IMR-90 (cell line): ENCODE measurements around the gene PLB1.

Source experiments
- CEBPB ChIP-seq: IDR thresholded peaks from 2 replicates; pipeline ENCODE4 v1.6.1; 2012; ENCODE audit warnings: low read depth, low read length, improper control_type of control experiment
- CTCF ChIP-seq: conservative IDR thresholded peaks from 2 replicates; pipeline ENCODE4 v1.5.1; 2012; ENCODE audit warnings: mild to moderate bottlenecking, low read depth, low read length, improper control_type of control experiment
- POLR2A ChIP-seq: IDR thresholded peaks from 2 replicates; pipeline ENCODE4 v1.6.1; 2012; ENCODE audit warnings: mild to moderate bottlenecking, low read depth, low read length
- RAD21 ChIP-seq: IDR thresholded peaks from 2 replicates; pipeline ENCODE4 v1.6.1; 2012; ENCODE audit warnings: low read length, improper control_type of control experiment
- RFX5 ChIP-seq: IDR thresholded peaks from 2 replicates; pipeline ENCODE4 v1.8.0; 2012; ENCODE audit warnings: low read depth, mild to moderate bottlenecking, low read length, moderate library complexity
- SMC3 ChIP-seq: fragments of 150-350 bp; IDR thresholded peaks from 2 replicates; pipeline ENCODE4 v1.6.1; 2016; ENCODE audit warnings: low read depth, mild to moderate bottlenecking, antibody characterized with exemption, low read length, moderate library complexity

GRCh38 chr2:28687171-28687570 lies 191.3 kb downstream of the PLB1 start:
- TF ChIP-seq SMC3 (no peak), CTCF (no peak), POLR2A (no peak), RFX5 (no peak), CEBPB (no peak), RAD21 (no peak)
